GM21528 (cell line): ENCODE data around the gene UBE2QL1.

Experiments
- ATAC-seq: cut with Tn5 transposase; IDR thresholded peaks from one replicate; pipeline ENCODE4 v1.9.1; 2021; ENCODE audit warnings: mild to moderate bottlenecking, moderate library complexity; ENCODE audit not compliant: unreplicated experiment, low FRiP score

UBE2QL1 gene

DNA sequence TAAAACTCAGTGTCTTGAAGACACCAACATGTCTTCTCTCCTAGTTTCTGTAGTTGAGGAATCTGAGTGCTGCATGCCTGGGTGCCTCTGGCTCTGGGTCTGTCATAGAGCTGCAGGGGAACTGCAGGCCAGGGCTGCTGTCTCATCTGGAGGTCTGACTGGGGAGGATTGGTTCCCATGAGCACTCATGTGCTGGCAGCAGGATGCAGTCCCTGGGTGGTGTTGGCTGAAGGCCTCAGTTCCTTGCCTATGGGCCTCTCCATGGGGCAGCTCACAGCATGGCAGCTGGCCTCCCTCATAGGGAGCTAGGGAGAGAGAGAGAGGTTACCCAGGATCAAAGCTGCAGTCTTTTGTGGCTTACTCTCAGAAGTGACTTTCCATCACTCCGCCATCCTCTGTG is 22.6 kb downstream of the UBE2QL1 start:
- ATAC-seq, result no peak

DNA sequence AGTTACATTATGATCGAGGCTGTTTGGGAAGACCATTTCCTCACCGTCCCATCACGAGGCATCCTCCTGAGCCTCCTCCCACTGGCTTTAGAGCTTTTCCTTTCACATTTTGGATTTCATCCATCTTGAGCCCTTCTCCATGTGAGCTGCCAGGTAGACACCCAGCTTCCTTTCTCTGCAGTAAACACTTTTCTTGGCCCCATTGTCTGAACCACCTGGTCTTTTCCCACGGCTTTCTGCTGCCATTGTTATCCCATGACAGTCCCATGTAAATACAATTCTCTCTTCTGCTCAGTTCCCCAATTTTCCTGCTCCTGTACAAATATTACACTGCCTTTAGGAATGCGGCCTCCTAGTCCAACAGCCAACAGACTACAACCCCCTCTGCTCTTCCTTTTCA is 24.1 kb downstream of the UBE2QL1 start:
- no peak for ATAC-seq

DNA sequence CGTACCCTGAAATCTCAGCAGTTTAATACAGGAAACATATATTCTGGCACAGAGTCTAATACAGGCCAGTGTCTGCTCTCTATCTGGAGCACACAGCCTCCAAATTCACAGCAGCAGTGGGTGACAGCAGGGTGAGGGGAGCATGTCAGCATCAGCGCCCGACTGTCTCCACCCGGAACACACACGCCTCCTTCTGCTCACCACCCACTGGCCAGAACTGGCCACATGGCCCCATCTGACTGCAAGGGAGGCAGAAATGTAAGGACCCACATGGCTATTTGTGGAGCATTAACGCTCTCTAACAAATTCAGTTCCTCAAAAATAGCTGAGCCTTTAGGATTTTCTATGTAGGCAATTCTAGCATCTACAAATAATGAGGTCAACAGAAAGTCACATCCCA is 24.6 kb downstream of the UBE2QL1 start:
- no peak for ATAC-seq

DNA sequence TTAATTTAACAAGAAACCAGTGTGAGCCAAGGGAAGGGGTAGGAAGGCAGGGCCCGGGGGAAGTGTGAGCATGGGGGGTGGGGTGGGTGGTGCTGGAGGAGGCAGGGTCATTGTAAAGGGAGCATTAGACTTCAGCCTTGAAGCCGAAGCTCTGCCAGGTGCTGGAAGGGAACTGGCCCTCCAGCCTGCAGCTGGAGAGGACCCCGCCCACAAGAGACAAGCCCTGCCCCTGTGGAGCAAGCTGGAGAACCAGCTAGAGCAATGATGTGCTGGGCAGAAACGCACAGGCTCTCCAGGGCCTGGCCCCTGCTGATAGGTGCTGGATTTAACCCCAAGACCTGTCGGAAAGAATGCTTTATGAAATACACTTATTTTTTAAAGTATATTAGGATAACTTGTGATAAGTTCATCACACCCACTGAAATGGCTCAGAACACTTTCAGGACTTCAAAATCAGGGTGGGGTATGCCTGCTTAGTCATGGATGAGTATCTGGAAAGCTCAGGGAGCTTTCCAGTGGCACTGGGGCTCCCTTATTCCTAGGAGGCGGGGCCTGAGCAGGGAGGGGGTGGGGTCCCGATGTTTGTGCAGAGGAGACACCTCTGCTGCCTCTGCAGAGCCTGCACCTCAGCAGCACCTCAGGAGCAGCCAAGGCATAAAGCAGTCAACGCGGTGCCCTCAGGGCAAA is 27.1 kb downstream of the UBE2QL1 start:
- no peak for ATAC-seq

DNA sequence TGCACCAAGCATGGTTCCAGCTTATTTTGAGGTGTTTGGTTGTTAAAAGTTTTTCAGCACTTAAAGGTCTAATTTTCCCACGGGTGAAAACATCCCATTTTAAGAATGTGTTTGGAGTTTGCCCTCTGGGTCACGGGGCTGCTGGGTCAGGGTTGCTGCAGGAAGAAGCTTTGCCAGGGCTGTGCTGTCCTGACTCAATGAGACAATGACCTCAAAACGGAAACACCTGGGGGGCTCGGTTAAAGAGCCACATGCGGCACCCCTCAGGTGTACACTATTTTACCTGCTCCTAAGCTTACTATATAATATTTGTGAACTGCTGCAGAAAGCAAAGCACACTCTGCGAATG is 27.6 kb downstream of the UBE2QL1 start:
- ATAC-seq, result no peak

DNA sequence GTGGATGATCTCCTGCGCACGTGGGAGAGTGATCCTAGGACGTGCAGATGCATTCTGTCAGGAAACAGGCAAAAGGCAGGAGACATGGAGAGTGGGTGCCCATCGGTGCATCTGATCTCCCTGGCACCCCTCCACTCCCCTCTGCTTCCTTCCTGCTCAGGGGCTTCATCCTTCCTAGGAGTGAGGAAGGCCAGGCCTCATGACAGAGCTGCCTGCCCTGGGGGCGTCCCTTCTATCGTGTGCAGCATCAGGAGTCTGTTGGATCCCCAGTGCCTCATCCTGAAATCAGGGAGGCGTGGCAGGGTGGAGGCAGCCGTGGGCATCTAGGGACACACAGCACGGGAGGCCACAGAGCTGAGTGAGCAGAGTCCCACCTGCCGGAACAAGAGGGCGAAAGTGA is 30.1 kb downstream of the UBE2QL1 start:
- no peak for ATAC-seq

DNA sequence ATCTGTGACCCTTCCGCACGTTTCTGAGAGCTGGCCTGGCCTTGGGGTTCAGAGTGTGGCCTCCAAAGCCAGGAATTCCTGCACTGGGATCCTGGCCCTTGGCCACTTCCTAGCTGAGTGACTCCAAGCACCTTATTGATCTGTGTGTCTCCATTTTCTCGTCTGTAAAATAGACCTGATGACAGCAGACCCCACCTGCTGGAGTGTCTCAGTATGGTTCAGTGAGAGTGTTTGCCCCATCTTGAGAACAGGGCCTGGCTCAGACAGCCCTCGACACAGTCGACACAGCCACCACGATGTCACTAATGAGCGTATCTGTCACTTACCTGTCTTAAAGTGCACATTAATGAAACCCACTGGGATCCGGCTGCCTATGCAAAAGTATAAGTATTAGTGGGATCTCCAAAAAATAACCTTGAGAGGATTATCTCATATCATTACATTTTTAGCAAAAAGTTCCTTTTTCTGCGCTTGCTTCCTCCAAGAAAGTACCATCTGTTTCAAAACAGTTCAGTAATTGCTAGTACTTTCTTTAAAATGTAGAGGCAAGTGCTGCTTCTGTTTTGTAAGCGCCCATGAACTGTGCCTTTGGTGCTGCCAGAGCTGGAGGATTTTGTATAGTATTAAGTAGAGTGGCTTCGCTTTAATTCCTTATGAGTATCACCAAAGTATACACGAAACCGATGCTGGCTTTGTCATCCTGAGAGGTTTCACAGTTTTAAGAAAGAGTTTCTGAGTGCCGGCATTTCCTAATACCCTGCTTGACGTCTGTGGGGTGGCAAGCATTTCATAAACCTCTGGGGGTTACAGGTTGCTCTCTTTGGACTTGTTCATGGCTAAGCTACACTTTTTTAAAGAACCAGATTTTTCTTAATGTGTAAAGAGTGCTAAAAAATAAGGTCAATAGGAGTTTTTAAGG is 31.7 kb downstream of the UBE2QL1 start:
- peak; percentile 56 for ATAC-seq

DNA sequence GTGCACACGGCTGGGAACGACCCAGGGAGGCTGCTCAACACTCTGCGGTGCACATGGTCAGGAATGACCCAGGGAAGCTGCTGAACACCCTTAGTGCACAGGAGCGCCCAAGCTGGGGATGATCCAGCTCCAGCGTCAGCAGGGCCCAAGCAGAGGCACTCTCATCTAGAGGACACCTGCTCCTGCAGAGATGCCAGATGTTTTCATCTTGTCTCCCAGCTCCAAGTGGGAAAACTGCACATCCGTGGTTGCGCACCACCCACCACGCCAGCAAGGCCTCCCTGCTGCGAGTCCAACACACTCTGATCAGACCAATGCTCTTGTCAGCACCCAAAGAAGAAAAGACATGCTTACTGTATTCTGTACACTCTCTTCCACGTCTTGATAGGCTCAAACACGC is 34.1 kb downstream of the UBE2QL1 start:
- ATAC-seq, result no peak

DNA sequence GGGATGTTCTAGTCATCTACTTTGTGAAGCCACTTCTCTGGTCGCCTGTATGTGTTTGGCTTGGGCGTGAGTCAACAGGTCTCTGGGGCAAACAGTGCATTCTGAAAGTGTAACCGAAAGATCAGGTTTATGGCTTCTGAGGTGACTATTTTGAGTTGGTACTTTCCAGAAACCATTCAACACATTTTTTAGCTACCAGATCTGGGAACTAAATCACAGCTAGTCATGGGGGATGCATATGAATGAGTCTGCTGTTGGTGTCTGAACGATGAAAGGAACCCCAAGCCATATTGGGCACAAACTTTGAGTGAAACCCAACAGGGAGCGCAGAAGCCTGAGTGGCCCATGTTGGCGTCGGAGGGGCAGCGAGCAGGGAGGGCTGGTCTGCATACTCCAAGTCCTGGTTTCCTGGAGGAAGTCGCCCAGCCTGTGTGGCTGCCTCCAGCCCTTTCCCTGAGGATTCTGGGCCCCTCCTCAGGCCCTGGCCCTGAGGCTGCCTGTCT is 35.3 kb downstream of the UBE2QL1 start:
- ATAC-seq, result peak; percentile 84

DNA sequence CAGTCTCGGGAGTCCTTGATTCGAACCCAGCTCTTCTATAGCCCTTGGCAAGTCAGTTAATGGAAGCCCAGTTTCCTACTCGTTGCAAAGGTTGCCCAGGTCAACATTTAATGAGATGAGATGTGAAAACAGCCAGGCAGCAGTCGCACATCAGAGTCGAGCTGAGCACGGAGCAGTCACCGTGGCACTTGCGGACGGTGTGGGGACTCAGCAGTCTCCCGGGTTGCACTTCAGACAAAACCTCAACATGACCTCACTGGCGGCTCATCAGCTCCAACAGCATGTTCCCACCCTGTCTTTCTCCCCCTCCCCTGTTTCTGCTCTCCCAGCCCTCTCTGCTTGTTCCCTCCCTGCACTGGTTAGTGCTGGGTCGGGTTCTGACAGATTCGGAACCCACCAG is 35.8 kb downstream of the UBE2QL1 start:
- no peak for ATAC-seq

DNA sequence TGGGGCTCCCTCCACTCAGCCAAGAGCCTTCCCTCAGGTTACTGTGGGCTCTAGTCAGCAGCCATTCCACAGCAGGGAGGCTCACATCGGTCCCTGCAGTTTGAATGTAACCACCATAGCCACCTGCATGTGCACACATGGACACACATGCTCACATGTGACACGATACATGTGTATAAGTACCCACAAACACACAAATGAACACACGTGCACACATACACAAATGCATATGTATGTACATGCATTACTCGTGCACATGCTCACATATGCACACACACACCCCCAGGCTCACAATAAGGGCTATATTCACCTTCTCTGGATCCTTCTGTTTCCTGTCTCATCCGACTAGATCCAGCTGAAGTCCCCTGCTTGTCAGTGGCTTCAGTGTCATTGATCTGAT is 36.2 kb downstream of the UBE2QL1 start:
- no peak for ATAC-seq

DNA sequence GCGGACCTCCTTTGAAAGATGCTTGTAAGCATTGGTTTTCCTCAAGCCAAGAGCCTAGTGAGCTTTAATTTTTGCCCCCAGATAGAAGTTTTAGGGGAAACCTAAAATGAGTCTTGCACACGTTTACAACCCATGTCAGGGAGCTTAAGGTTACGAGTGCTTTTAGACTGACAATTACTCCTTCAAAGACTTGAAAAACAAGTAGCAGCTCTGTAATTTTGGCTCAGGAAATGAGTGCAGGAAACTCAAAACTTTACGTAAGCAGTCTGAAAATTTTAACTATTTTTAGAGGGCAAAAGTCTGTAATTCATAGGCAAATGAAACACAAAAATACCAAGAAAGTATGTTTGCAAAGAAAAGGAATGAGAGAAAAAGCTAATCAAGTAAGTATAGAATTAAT is 36.8 kb downstream of the UBE2QL1 start:
- ATAC-seq, result no peak

DNA sequence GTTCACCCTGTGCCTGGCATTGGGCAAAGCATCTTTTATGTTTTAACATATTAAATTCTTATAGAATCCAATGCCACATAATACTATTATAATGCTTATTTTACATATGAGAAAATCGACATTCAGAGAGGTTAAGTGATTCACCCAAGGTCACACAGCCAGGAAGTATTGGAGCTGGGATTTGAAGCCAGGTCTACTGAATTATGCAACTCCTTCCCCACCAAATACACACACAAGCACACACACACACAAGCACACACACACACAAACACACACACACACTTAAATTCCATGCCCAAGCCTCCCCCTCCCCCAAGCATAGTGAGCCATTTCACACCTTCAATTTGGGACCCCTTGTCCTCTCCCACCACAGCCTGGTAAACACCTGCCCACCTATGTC is 37.4 kb downstream of the UBE2QL1 start:
- no peak for ATAC-seq

DNA sequence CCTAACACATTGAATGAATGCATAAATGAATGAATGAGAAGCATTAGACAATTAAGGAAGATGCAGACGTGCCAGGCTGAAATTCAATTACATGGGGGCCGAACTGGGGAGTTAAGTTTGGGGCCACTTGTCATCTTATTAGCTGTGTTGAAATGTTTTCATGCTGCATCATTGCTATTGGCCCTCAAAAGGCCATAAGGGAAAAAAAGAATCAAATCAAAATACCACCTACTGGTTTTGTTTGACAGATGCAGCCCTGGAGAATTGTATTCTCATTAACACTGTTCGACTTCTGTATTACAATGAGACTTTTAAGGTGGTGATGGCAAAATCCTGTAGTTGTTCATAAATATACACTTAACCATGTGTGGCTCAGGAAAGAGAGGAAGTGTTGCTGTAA is 38.4 kb downstream of the UBE2QL1 start:
- ATAC-seq, result no peak

DNA sequence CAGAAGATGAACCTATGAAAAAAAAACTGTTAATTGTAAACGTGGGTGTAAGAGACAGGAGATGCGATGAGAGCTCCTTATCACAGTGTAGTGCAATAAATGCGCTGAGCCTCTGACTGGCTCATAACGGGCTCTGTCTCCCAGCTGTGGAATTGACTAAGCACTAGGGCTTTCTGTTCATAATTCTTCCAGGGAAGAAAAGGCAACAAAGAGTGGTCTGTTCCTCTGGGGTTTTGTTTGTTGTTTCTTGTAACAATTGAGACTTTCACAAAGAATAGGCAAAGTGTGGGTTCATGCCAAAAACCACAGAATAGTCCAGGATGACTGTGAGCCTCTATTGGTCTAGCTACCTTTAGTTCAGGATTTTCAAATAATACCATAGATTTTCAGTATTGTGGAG is 39.4 kb downstream of the UBE2QL1 start:
- no peak for ATAC-seq

DNA sequence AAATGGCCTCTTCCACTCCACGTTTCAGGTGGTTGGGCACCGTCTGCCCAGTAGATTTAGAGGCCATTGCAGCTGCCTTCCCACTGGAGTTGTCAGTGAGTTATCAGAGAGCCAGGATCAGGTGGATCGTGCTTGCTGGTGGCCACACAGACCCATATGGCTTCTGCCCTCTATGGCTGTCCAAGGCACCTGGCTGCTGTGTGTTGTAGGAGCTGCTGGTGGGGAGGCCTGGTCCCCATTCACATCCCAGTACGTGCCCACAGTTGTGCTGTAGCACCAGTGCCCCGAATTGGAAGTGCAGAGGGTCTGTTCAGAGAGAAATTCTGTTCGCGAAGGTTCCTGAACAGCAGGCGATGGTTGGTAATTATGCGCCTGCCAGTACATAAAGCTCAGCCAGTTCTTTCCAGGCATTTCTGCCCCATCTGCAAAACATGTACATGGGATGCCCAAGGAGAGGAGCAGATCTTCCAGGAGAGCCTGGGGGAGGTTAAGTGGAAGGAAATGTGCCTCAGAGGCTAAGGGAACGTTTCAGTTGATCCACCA is 41.1 kb downstream of the UBE2QL1 start:
- ATAC-seq, result no peak

DNA sequence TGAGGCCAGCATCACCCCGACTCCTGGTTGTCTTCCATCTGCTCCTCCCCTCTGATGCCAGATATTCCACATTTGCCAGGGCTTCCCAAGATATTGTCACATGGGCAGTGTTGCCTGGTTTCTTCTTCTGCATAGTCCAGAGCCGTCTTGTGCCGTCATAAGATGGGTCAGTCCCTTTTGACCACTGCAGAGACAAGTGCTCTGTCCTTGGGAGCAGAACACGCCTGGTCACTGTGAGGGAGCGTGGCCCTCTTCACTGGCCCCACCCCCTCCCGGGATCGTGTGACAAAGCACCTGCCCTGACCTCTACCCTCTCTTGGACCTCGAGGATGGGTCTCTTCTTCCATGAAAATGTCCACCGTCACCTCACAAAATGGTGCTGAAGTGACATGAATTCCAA is 41.6 kb downstream of the UBE2QL1 start:
- ATAC-seq, result no peak

DNA sequence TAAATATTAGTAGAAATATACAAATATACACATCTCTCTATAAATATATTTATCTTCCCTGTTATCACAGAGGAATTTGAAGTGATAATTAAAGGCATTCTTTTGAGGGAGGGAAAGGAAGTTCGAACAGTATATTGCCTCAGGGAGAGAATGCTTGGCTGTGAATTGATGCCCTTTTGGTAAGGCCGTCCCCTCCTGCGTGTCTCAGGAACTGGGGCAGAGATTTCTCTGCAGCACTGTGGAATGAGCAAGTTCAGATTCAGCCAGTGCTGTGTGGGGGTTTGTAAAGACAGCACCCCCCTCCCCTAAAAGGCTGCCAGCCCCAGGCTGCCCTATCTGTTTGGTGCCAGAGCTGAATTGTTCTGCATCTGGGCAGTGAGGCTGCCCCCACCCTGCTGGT is 42.0 kb downstream of the UBE2QL1 start:
- ATAC-seq, result no peak

DNA sequence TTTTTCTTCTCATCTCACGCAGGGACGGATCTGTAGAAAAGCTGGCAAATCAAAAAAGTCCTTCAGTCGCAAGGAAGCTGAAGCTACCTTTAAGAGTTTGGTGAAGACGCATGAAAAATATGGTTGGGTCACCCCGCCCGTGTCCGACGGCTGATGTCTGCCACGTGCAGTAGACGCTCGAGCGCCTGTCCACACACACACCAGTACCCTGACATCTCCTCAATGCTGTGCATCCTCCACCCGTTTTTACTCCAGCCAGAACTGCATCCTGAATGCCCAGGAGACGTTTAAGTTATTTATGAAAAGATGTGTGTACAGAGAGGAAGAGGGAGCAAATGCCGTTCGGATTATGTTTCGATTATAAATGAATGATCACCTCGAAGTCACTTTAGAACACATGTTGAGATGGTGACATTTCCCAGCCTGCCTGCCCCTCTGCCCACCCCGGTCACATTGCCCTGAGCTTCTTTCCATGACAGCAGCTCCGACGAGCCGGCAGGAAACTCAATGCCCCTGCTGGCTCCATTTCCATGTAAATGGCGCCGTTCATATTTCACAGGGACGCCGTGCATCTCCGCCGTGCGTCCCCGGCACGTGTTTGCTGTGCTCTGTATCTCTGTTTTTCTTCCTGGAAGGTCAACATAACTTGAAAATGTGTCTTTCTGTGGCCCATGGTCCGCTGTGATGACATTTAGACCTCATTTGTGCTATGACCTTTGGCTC is 42.7 kb downstream of the UBE2QL1 start:
- no peak for ATAC-seq

DNA sequence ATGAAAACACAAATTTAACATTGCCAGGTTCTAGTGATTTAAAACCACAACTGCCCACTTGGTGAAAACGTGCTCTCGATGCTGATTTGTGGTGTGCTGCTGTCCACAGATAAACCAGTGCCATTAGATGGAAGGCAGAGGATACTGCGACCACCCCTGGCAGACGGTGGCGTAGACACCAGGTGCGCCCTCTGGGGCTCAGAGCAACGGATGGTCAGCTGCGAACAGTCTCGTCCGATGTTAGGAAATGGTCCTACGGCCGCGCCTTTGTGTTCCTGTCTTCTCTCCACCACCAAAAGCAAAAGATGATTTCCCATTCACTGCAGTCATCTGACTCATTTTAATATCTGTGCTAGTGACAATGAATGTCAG is 43.2 kb downstream of the UBE2QL1 start:
- no peak for ATAC-seq

DNA sequence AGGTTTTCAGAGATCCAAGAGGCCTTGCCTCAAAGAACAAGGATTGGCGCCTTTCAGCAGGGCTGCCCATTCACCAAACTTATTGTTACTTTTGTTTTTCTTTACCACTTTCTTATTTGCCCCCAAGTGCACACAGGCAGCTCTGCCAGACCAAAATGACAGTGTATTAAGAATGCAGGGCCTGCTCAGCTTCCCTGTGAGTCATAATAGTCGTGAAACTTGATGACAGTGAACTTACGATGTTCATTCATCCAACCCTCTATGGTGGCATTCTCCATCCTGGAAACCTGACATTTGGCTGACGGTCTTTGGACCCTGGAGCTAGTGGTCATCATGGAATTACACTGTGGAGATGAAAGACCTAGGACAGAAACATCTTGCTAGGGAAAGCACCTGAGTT is 44.3 kb downstream of the UBE2QL1 start:
- no peak for ATAC-seq
